ENCODE data around the gene CD4. TPM values are rescaled to one million over a fixed set of nuclear protein-coding genes. Genes with fewer than 3 reads are reported as not detected.

CD4 gene
- total RNA-seq, 2 experiments from 2014 or later: not detected

DNA sequence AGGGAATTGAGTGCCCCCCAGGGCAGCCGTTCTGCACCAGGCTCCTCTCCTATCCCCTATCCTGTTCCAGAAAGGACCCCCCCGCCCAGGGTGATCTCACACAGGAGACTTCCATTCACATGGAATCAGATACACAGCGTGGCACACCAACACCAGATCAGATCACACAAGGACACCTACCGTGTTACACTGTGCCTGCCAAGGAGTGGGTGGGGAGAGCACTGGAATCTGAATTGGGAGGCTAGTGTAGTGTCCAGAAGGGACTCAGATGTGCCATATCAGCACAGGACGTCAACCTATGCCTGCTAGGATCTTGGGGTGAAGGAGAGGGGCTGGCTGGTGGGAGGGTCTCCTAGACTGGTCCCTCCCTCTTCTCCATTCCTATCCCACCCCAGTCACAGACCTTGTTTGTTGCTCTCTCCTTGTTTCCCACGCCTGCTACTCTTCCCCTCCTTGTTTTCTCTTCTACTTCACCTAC lies 20.9 kb upstream of the CD4 start:
- no peak overlapping the region for H2AFZ ChIP-seq (ENCODE audit: low read length)
- H3K4me1 ChIP-seq (ENCODE audit: insufficient read depth, low read length, poor library complexity, severe bottlenecking): peaks cover 52% of the 10 kb centered on the region
- H4K20me1 ChIP-seq (ENCODE audit: insufficient read depth, low read length): no peaks in the 10 kb centered on the region
- intact Hi-C loops (cut with micrococcal nuclease; ENCODE audit: unreplicated experiment): no loop called here
- no peaks in the 10 kb centered on the region for H3K9me3 ChIP-seq (ENCODE audit: low read length)
- DNase-seq (ENCODE audit: low spot score): no peak
- no peaks in the 10 kb centered on the region for H3K9me2 ChIP-seq (ENCODE audit: insufficient read depth, low read length)
- H3K4me2 ChIP-seq (ENCODE audit: low read length): no peak overlapping the region
- POLR2A ChIA-PET: interaction anchor here (0.7 to 2.1 kb wide), 2 partner anchors 14 to 15 kb away, joined by 3 to 5 read pairs; no protein-coding TSS in a partner anchor
- no peaks in the 10 kb centered on the region for H3K79me2 ChIP-seq (ENCODE audit: insufficient read depth, low read depth, low read length)
- H3K36me3 ChIP-seq (ENCODE audit: insufficient read depth, low read length): no peaks in the 10 kb centered on the region
- TF ChIP-seq EZH2phosphoT487 (IDR thresholded peaks at IDR 0.05; ENCODE audit: borderline replicate concordance, low read depth, low read length): no peak
- TF ChIP-seq, protein P1, sequence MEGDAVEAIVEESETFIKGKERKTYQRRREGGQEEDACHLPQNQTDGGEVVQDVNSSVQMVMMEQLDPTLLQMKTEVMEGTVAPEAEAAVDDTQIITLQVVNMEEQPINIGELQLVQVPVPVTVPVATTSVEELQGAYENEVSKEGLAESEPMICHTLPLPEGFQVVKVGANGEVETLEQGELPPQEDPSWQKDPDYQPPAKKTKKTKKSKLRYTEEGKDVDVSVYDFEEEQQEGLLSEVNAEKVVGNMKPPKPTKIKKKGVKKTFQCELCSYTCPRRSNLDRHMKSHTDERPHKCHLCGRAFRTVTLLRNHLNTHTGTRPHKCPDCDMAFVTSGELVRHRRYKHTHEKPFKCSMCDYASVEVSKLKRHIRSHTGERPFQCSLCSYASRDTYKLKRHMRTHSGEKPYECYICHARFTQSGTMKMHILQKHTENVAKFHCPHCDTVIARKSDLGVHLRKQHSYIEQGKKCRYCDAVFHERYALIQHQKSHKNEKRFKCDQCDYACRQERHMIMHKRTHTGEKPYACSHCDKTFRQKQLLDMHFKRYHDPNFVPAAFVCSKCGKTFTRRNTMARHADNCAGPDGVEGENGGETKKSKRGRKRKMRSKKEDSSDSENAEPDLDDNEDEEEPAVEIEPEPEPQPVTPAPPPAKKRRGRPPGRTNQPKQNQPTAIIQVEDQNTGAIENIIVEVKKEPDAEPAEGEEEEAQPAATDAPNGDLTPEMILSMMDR (conservative IDR thresholded peaks at IDR 0.05; ENCODE audit: low read length): no peak
- H3K4me3 ChIP-seq (ENCODE audit: low read depth, low read length, poor library complexity, severe bottlenecking): no peak overlapping the region
- BruUV-seq (replicated peaks): no TSS peak
- CTCF ChIA-PET (ENCODE audit: unreplicated experiment): no interaction called here
- no peak overlapping the region for H3K27ac ChIP-seq (ENCODE audit: low read depth, low read length, poor library complexity, severe bottlenecking)

DNA sequence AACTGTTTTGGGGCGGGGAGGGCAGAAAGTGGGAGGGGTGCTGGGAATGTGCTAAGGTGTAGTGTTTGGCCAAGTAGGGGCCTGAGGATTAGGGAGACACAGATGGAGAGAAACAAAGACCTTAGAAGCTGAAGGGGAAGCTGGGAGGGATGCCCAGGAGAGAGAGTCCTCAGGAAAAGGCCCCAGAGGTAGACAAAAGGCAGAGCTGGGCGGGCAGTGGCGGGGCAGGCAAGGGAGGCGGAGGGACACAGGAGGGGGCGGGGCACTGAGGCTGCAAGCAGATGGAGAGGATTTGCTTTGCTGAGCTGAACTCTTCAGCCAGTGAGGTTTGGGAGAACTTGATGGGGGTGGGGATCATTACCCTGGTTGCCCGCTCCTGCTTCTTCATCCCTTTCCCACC lies 20.3 kb upstream of the CD4 start:
- Histone ChIP-seq H3K9me2 (ENCODE audit: insufficient read depth, low read length) (no peaks in the 10 kb centered on the region), H3K4me1 (ENCODE audit: insufficient read depth, low read length, poor library complexity, severe bottlenecking) (peaks cover 49% of the 10 kb centered on the region), H3K79me2 (ENCODE audit: insufficient read depth, low read depth, low read length) (no peaks in the 10 kb centered on the region), H2AFZ (ENCODE audit: low read length) (no peak overlapping the region), H3K36me3 (ENCODE audit: insufficient read depth, low read length) (no peaks in the 10 kb centered on the region), H3K27ac (ENCODE audit: low read depth, low read length, poor library complexity, severe bottlenecking) (no peak overlapping the region), H3K4me3 (ENCODE audit: low read depth, low read length, poor library complexity, severe bottlenecking) (no peak overlapping the region), H3K9me3 (ENCODE audit: low read length) (no peaks in the 10 kb centered on the region), H4K20me1 (ENCODE audit: insufficient read depth, low read length) (no peaks in the 10 kb centered on the region), H3K4me2 (ENCODE audit: low read length) (no peak overlapping the region)
- intact Hi-C loops (cut with micrococcal nuclease; ENCODE audit: unreplicated experiment): no loop called here
- CTCF ChIA-PET (ENCODE audit: unreplicated experiment): no interaction called here
- TF ChIP-seq EZH2phosphoT487 (IDR thresholded peaks at IDR 0.05; ENCODE audit: borderline replicate concordance, low read depth, low read length): no peak
- TF ChIP-seq, protein P1 (conservative IDR thresholded peaks at IDR 0.05; ENCODE audit: low read length): no peak
- BruUV-seq (replicated peaks): no TSS peak
- DNase-seq (ENCODE audit: low spot score): no peak
- POLR2A ChIA-PET: interaction anchor here (0.7 kb wide), 1 partner anchor 14 kb away, joined by 3 read pairs; no protein-coding TSS in a partner anchor

DNA sequence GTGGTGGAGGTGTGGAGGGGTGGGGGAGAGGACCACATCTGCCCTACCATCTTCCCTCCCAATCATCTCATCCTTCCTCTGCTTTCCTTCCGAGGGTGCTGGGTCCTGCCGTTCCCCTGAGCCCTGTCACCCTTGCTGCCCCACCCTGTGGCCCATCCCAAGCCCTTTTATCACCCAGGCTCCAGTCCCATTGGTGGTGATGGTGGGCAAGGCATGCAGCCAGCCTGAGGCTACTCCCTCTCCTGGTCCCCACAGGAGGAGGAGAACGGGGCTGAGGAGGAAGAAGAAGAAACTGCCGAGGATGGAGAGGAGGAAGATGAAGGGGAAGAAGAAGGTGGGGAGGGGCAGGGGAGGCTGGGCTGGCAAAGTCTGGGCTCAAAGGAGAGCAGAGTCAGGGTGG lies 19.7 kb upstream of the CD4 start:
- CTCF ChIA-PET (ENCODE audit: unreplicated experiment): no interaction called here

More for the DNA sequence above, 19.7 kb upstream of the CD4 start:
- H3K79me2 ChIP-seq (ENCODE audit: insufficient read depth, low read depth, low read length): no peaks in the 10 kb centered on the region
- no peak overlapping the region for H3K4me2 ChIP-seq (ENCODE audit: low read length)
- BruUV-seq (replicated peaks): no TSS peak
- H2AFZ ChIP-seq (ENCODE audit: low read length): no peak overlapping the region
- H3K4me3 ChIP-seq (ENCODE audit: low read depth, low read length, poor library complexity, severe bottlenecking): no peak overlapping the region
- H3K9me3 ChIP-seq (ENCODE audit: low read length): no peaks in the 10 kb centered on the region
- POLR2A ChIA-PET: no interaction called here
- no peak for TF ChIP-seq EZH2phosphoT487 (IDR thresholded peaks at IDR 0.05; ENCODE audit: borderline replicate concordance, low read depth, low read length)
- intact Hi-C loops (cut with micrococcal nuclease; ENCODE audit: unreplicated experiment): no loop called here
- H3K9me2 ChIP-seq (ENCODE audit: insufficient read depth, low read length): no peaks in the 10 kb centered on the region
- H3K4me1 ChIP-seq (ENCODE audit: insufficient read depth, low read length, poor library complexity, severe bottlenecking): peaks cover 43% of the 10 kb centered on the region
- no peaks in the 10 kb centered on the region for H3K36me3 ChIP-seq (ENCODE audit: insufficient read depth, low read length)
- no peak for DNase-seq (ENCODE audit: low spot score)
- no peak overlapping the region for H3K27ac ChIP-seq (ENCODE audit: low read depth, low read length, poor library complexity, severe bottlenecking)
- H4K20me1 ChIP-seq (ENCODE audit: insufficient read depth, low read length): no peaks in the 10 kb centered on the region

Data from OCI-LY7 (cell line).